Activated T-cell treated with anti-CD3 and anti-CD28 coated beads, Interleukin-2, amount 50 U/mL, for 24 hours (primary cell): Measurements from ENCODE around the gene PSEN2.

Experiments
- DNase-seq: peaks from one replicate; pipeline ENCODE4 v3.0.0-alpha.2; 2020
- H3K27ac Mint-ChIP-seq: 2 replicates; pipeline ENCODE4 v1.8.0; 2020; ENCODE audit warnings: mild to moderate bottlenecking, mixed read lengths
- H3K27me3 Mint-ChIP-seq: 2 replicates; pipeline ENCODE4 v1.8.0; 2020; ENCODE audit warnings: mixed read lengths
- H3K36me3 Mint-ChIP-seq: 2 replicates; pipeline ENCODE4 v1.8.0; 2020; ENCODE audit warnings: low read depth, mixed read lengths
- H3K4me1 Mint-ChIP-seq: 2 replicates; pipeline ENCODE4 v1.8.0; 2020; ENCODE audit warnings: low read depth, mixed read lengths
- H3K4me3 Mint-ChIP-seq: 2 replicates; pipeline ENCODE4 v1.8.0; 2020; ENCODE audit warnings: mild to moderate bottlenecking, moderate library complexity, mixed read lengths
- H3K9me3 Mint-ChIP-seq: 2 replicates; pipeline ENCODE4 v1.8.0; 2020; ENCODE audit warnings: mixed read lengths

Gene PSEN2

GRCh38 chr1:226939438-226940028 is 69.1 kb downstream of the PSEN2 start:
- Mint-ChIP-seq H3K27me3 (no peaks in the 10 kb centered on the region), H3K4me3 (peak overlapping the region; percentile 84), H3K27ac (peak overlapping the region; percentile 92), H3K36me3 (peaks cover 5% of the 10 kb centered on the region), H3K4me1 (peaks cover 52% of the 10 kb centered on the region), H3K9me3 (peaks cover 11% of the 10 kb centered on the region)
- DNase-seq = no peak

- DNase-seq = peak; percentile 98
- peaks cover 58% of the 10 kb centered on the region for H3K4me1 Mint-ChIP-seq
- H3K4me3 Mint-ChIP-seq = peak within 1 kb of the TSS; percentile 84
- H3K27ac Mint-ChIP-seq = peak within 1 kb of the TSS; percentile 92
- H3K9me3 Mint-ChIP-seq = peaks cover 4% of the 10 kb centered on the region
- no peaks in the 10 kb centered on the region for H3K27me3 Mint-ChIP-seq
- peaks cover 6% of the 10 kb centered on the region for H3K36me3 Mint-ChIP-seq
These were observed 69.8 kb downstream of the PSEN2 start, which contains the start of gene COQ8A for GRCh38 chr1:226940029-226940805. TSS of gene COQ8A (plus strand) at chr1:226940294. CDS start at chr1:226961386, 21,092 bp downstream.

DNA sequence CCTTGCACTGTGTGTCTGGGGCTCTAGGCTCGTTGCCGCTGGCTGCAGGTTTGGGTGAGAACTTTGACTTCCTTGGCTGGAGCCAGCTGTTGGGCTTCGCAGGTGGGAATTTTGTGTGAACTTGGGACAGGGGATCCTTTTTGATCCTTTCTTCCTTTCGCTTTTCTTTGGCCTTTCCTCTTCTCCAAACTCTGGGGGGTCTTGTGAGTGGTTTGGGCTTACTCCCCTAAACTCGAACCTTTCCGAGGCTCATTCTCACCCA is 70.3 kb downstream of the PSEN2 start:
- Mint-ChIP-seq H3K4me3 (peak overlapping the region; percentile 84), H3K36me3 (peaks cover 7% of the 10 kb centered on the region), H3K27ac (peak overlapping the region; percentile 92), H3K9me3 (no peaks in the 10 kb centered on the region), H3K4me1 (peaks cover 63% of the 10 kb centered on the region), H3K27me3 (no peaks in the 10 kb centered on the region)
- DNase-seq = no peak

- H3K27me3 Mint-ChIP-seq = no peaks in the 10 kb centered on the region
- no peak for DNase-seq
- H3K36me3 Mint-ChIP-seq = peaks cover 7% of the 10 kb centered on the region
- H3K9me3 Mint-ChIP-seq = no peaks in the 10 kb centered on the region
- peaks cover 77% of the 10 kb centered on the region for H3K4me1 Mint-ChIP-seq
- no peak overlapping the region for H3K27ac Mint-ChIP-seq
- H3K4me3 Mint-ChIP-seq = no peak overlapping the region
These were observed 72.0 kb downstream of the PSEN2 start for GRCh38 chr1:226942392-226942791.

DNA sequence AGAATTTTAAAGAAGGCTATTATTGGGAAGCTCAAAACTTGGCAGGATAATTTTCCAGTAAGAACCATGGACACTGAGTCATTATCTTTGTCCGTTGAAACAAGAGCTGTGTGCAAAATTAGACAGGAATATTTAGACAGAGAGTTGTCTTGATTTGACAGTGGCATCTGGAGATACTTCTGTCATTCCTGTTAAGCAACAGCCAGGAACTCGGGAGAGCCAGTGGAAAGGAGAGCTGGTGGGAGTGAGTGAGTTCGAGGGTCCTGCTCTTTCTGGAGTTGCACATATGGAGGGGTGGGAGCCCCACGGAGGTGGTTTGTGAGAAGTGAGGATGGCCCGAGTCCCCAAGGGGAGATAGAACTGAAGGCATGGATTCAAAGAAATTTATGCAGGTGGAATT is 72.7 kb downstream of the PSEN2 start:
- H3K4me3 Mint-ChIP-seq = no peak overlapping the region
- peaks cover 7% of the 10 kb centered on the region for H3K36me3 Mint-ChIP-seq
- H3K27ac Mint-ChIP-seq = no peak overlapping the region
- H3K9me3 Mint-ChIP-seq = peaks cover under 1% of the 10 kb centered on the region
- DNase-seq = no peak
- H3K4me1 Mint-ChIP-seq = peaks cover 75% of the 10 kb centered on the region
- H3K27me3 Mint-ChIP-seq = no peaks in the 10 kb centered on the region

DNA sequence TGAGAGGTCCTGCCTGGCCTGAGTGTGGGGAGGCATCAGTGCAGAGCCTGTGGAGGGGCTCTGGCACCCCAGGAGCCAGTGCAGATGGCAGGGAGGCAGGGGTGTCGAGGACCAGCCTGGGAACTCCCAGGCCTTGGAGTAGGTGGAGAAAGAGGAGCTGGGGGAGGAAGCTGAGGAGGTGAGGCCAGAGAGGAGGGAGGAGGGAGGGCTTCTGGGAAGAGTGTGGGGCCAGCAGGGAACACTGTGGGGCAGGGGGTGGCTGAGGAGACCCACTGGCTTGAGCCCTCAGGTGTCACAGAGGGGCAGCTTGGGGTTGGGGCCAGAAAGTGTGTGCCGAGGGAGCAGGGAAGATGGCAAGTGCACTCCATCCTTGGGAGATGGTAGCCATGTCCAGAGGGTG is 73.5 kb downstream of the PSEN2 start:
- Mint-ChIP-seq H3K9me3 (peaks cover 5% of the 10 kb centered on the region), H3K36me3 (peaks cover 12% of the 10 kb centered on the region), H3K4me3 (no peak overlapping the region), H3K4me1 (peaks cover 73% of the 10 kb centered on the region), H3K27me3 (no peaks in the 10 kb centered on the region), H3K27ac (peak overlapping the region; percentile 28)
- DNase-seq = no peak

DNA sequence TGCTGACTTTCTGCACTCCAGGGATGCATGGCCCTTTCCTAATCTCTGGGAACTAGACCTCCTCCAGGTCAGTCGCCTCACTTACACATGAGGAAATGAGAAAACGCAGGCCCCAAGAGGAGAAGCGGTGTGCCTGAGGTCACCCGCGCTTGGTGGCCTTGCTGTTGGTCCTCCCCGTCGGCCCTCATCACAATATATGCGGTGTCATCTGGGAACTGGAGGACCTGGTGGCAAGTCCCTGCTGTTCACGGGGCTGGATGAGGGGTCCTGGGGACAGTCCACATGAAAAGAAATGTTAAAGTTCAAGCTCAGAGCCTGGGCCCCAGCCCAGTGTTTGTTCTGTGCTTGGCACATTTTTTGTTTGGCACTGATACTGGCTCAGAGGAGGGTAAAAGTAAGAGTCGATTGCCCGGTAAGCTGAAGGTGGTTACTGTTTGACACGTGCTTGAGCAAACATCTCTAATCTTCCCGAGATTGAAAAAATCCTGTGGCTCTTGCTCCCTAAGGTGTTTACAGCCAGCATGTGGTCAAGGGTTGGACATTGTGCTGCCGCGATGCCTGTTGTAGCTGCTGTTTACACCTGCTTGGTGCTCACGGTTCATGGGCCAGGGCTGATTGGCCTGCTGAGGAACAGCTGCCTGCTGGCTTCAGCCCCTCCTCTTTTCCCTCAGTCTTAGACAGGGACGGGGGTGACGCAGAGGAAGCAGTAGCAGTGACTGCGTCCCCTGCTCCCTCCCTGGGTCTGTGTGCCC is 74.9 kb downstream of the PSEN2 start:
- Mint-ChIP-seq H3K36me3 (peaks cover 19% of the 10 kb centered on the region), H3K4me1 (peaks cover 76% of the 10 kb centered on the region), H3K27ac (no peak overlapping the region), H3K9me3 (peaks cover 5% of the 10 kb centered on the region), H3K4me3 (no peak overlapping the region), H3K27me3 (no peaks in the 10 kb centered on the region)
- no peak for DNase-seq
